HG02840 (cell line): ENCODE data around the gene MPC2.
"Not testable (repeated sequence)": the region's sequence is repeated elsewhere in the genome, so short reads cannot be mapped to it uniquely, and the experiment has no call there.

ENCODE experiments used
- ATAC-seq: cut with Tn5 transposase; IDR thresholded peaks from one replicate; pipeline ENCODE4 v1.9.1; 2021; ENCODE audit warnings: mild to moderate bottlenecking, moderate library complexity, moderate number of reproducible peaks; ENCODE audit not compliant: unreplicated experiment, low FRiP score

The MPC2 gene

GRCh38 chr1:167910530-167910929 is 26.3 kb downstream of the MPC2 start:
- ATAC-seq, result no peak

GRCh38 chr1:167909691-167910180 is 27.1 kb downstream of the MPC2 start:
- no peak for ATAC-seq

GRCh38 chr1:167905671-167906070 is 31.2 kb downstream of the MPC2 start:
- no peak for ATAC-seq

- no peak for ATAC-seq
Measured at GRCh38 chr1:167905182-167905581, 31.7 kb downstream of the MPC2 start.

- ATAC-seq, result no peak
Measured at GRCh38 chr1:167904652-167905130, 32.2 kb downstream of the MPC2 start.

GRCh38 chr1:167900907-167901306 is 36.0 kb downstream of the MPC2 start:
- ATAC-seq, result no peak

- peak; percentile 59 for ATAC-seq
Measured at GRCh38 chr1:167899253-167899681, 37.6 kb downstream of the MPC2 start.

- no peak for ATAC-seq
Measured at GRCh38 chr1:167898578-167899222, 38.2 kb downstream of the MPC2 start.

- no peak for ATAC-seq
Measured at GRCh38 chr1:167893798-167894197, 43.1 kb downstream of the MPC2 start.

- ATAC-seq, result no peak
Measured at GRCh38 chr1:167890400-167890799, 46.5 kb downstream of the MPC2 start.

GRCh38 chr1:167887187-167887586 is 49.7 kb downstream of the MPC2 start:
- ATAC-seq, result not testable (repeated sequence)

GRCh38 chr1:167882376-167882775 is 54.5 kb downstream of the MPC2 start:
- ATAC-seq, result no peak

GRCh38 chr1:167881786-167882185 is 55.1 kb downstream of the MPC2 start:
- ATAC-seq, result no peak

GRCh38 chr1:167881069-167881468 is 55.8 kb downstream of the MPC2 start:
- no peak for ATAC-seq

- ATAC-seq, result no peak
Measured at GRCh38 chr1:167880580-167881021, 56.3 kb downstream of the MPC2 start.

- no peak for ATAC-seq
Measured at GRCh38 chr1:167879508-167879907, 57.4 kb downstream of the MPC2 start.

GRCh38 chr1:167878372-167879160 is 58.3 kb downstream of the MPC2 start:
- no peak for ATAC-seq

GRCh38 chr1:167876597-167877175 is 60.2 kb downstream of the MPC2 start:
- ATAC-seq, result no peak

- no peak for ATAC-seq
Measured at GRCh38 chr1:167871331-167871730, 65.5 kb downstream of the MPC2 start.

- not testable (repeated sequence) for ATAC-seq
Measured at GRCh38 chr1:167869157-167870001, 67.5 kb downstream of the MPC2 start.
